Measurements from ENCODE around the gene ELP1.

ELP1 gene

DNA sequence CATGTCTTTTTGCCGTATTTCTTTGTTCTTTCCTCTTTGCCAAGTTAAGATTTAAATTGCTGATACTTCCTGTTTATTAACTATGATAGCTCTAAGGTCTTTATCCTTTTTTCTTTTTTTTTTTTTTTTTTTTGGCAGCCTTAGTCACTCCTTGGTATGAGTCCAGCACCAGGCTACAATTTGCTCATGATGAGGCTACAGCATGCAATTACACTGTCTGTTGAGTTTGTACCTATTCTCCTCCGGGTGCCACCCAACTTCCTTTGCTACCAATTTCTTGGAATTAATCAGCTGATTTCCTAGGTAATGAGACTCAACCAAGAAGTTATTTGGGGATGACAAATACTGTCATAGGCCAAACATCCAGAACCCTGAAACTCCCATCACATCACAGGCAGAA, 103.7 kb downstream of the ELP1 start:
- TF ChIP-seq SIN3A (IDR thresholded peaks at IDR 0.05; ENCODE audit: borderline replicate concordance, insufficient read depth, low read length): no peak
- TF ChIP-seq POLR2AphosphoS5 (IDR thresholded peaks at IDR 0.05; ENCODE audit: low read depth, low read length): no peak
- TF ChIP-seq, protein P1, sequence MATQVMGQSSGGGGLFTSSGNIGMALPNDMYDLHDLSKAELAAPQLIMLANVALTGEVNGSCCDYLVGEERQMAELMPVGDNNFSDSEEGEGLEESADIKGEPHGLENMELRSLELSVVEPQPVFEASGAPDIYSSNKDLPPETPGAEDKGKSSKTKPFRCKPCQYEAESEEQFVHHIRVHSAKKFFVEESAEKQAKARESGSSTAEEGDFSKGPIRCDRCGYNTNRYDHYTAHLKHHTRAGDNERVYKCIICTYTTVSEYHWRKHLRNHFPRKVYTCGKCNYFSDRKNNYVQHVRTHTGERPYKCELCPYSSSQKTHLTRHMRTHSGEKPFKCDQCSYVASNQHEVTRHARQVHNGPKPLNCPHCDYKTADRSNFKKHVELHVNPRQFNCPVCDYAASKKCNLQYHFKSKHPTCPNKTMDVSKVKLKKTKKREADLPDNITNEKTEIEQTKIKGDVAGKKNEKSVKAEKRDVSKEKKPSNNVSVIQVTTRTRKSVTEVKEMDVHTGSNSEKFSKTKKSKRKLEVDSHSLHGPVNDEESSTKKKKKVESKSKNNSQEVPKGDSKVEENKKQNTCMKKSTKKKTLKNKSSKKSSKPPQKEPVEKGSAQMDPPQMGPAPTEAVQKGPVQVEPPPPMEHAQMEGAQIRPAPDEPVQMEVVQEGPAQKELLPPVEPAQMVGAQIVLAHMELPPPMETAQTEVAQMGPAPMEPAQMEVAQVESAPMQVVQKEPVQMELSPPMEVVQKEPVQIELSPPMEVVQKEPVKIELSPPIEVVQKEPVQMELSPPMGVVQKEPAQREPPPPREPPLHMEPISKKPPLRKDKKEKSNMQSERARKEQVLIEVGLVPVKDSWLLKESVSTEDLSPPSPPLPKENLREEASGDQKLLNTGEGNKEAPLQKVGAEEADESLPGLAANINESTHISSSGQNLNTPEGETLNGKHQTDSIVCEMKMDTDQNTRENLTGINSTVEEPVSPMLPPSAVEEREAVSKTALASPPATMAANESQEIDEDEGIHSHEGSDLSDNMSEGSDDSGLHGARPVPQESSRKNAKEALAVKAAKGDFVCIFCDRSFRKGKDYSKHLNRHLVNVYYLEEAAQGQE (IDR thresholded peaks at IDR 0.05; ENCODE audit: insufficient read depth in 1 of 2, low read depth in 2 of 2, low read length in 2 of 2): no peak
- no peak for TF ChIP-seq TAF1 (IDR thresholded peaks at IDR 0.05; ENCODE audit: borderline replicate concordance, insufficient read depth, low read length)
- TF ChIP-seq FOXP2 (optimal IDR thresholded peaks at IDR 0.05; ENCODE audit: borderline replicate concordance, extremely low read depth, extremely low read length, insufficient read depth): no peak

DNA sequence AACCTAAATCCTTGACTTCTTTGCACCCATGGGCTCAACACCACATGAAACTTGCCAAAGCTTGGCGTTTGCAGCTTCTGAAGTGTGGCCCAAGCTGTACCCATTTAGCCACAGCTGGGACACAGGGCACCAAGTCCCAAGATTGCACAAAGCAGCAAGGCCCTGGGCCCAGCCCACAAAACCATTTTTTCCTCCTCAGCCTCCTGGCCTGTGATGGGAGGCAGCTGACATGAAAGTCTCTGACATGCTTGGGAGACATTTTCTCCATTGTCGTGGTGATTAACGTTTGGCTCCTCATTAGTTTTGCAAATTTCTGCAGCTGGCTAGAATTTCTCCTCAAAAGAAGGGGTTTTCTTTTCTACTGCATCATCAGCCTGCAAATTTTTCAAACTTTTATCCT, 110.1 kb downstream of the ELP1 start:
- no peak for TF ChIP-seq TAF1 (IDR thresholded peaks at IDR 0.05; ENCODE audit: borderline replicate concordance, insufficient read depth, low read length)
- no peak for TF ChIP-seq POLR2AphosphoS5 (IDR thresholded peaks at IDR 0.05; ENCODE audit: low read depth, low read length)
- TF ChIP-seq FOXP2 (optimal IDR thresholded peaks at IDR 0.05; ENCODE audit: borderline replicate concordance, extremely low read depth, extremely low read length, insufficient read depth): no peak
- TF ChIP-seq, protein P1 (IDR thresholded peaks at IDR 0.05; ENCODE audit: insufficient read depth in 1 of 2, low read depth in 2 of 2, low read length in 2 of 2): no peak
- TF ChIP-seq SIN3A (IDR thresholded peaks at IDR 0.05; ENCODE audit: borderline replicate concordance, insufficient read depth, low read length): no peak

Data from PFSK-1 (cell line).